ENCODE measurements around the gene SEC24D.
A peak's percentile ranks its signal among the peaks of the same experiment; 100 is the strongest.

Gene SEC24D

GRCh38 chr4:118745357-118745756 is 90.6 kb downstream of the SEC24D start:
- FAIRE-seq = no peak

- FAIRE-seq = no peak
Measured at GRCh38 chr4:118743867-118744266, 92.1 kb downstream of the SEC24D start.

- FAIRE-seq = no peak
Measured at GRCh38 chr4:118742050-118742449, 93.9 kb downstream of the SEC24D start.

GRCh38 chr4:118741301-118741855 is 94.5 kb downstream of the SEC24D start:
- no peak for FAIRE-seq

GRCh38 chr4:118740869-118741268 is 95.1 kb downstream of the SEC24D start:
- peak; percentile 98 for FAIRE-seq

- FAIRE-seq = no peak
Measured at GRCh38 chr4:118739022-118739713, 96.8 kb downstream of the SEC24D start.

- FAIRE-seq = no peak
Measured at GRCh38 chr4:118738090-118738489, 97.8 kb downstream of the SEC24D start.

- FAIRE-seq = no peak
Measured at GRCh38 chr4:118736900-118737299, 99.0 kb downstream of the SEC24D start.

GRCh38 chr4:118734491-118735205 is 101.3 kb downstream of the SEC24D start:
- FAIRE-seq = no peak

GRCh38 chr4:118732591-118733330 is 103.2 kb downstream of the SEC24D start:
- FAIRE-seq = no peak

GRCh38 chr4:118730683-118731082 is 105.2 kb downstream of the SEC24D start:
- FAIRE-seq = no peak

GRCh38 chr4:118729287-118730286 is 106.3 kb downstream of the SEC24D start:
- no peak for FAIRE-seq

GRCh38 chr4:118727360-118727759 is 108.6 kb downstream of the SEC24D start:
- no peak for FAIRE-seq

- FAIRE-seq = no peak
Measured at GRCh38 chr4:118723369-118723768, 112.6 kb downstream of the SEC24D start.

GRCh38 chr4:118721752-118722151 is 114.2 kb downstream of the SEC24D start:
- FAIRE-seq = no peak

GRCh38 chr4:118718511-118719170 is 117.3 kb downstream of the SEC24D start:
- FAIRE-seq = no peak

GRCh38 chr4:118716304-118716703 is 119.6 kb downstream of the SEC24D start:
- no peak for FAIRE-seq

GRCh38 chr4:118714682-118715081 is 121.2 kb downstream of the SEC24D start:
- no peak for FAIRE-seq

- no peak for FAIRE-seq
Measured at GRCh38 chr4:118712872-118713271, 123.1 kb downstream of the SEC24D start.

GRCh38 chr4:118711052-118711451 is 124.9 kb downstream of the SEC24D start:
- FAIRE-seq = peak; percentile 80

GRCh38 chr4:118703118-118703517 is 132.8 kb downstream of the SEC24D start:
- no peak for FAIRE-seq
